ENCODE results near the gene TRIM52.
"Not testable (repeated sequence)": the region's sequence is repeated elsewhere in the genome, so short reads cannot be mapped to it uniquely, and the experiment has no call there.

DNA sequence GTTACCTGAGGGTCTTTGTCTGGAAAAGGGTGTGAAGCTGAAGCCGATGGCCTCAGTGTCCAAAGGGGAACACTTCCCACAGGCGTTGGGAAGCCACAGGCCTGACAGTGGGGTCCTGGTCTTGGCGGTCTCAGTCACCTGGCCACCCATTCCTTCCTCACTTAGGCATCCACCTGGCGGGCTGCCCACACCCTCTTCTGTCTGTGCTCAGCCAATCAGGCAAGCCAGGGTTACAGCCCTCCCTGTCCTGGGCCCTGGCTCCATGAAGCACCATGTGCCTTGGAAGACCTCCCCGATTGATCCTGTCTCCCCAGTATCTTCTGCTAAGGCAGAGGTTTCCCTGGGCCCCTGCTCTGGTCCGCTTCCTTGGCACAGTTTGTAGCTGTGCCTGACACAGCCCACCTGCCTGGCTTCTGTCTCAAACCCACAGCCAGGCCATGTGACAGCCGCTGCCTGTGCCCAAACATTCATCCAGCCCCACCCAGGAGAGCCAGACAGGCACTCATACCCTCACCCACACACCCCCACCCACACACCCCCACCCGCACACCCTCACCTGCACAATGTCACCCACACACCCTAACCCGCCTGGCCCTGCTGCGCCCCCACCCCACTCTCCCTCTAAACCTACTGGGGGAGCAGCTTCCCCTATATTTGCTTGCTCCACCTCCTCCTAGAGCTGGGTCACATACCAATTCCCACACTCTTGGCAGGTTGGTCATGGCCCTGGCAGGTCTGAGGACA lies 25.2 kb upstream of the TRIM52 start:
- not testable (repeated sequence) for TF ChIP-seq ZNF263 (CRISPR knock-in tag; IDR thresholded peaks at IDR 0.05; ENCODE audit: low read depth); NFE2L1 (CRISPR knock-in tag; IDR thresholded peaks at IDR 0.05); NFYB (CRISPR knock-in tag; conservative IDR thresholded peaks at IDR 0.05; ENCODE audit: low read depth); EMX1 (CRISPR knock-in tag; IDR thresholded peaks at IDR 0.05); TEAD4 (CRISPR knock-in tag; IDR thresholded peaks at IDR 0.05); MXD4 (CRISPR knock-in tag; IDR thresholded peaks at IDR 0.05; ENCODE audit: borderline replicate concordance); CREB1 (CRISPR knock-in tag; IDR thresholded peaks at IDR 0.05); JUN (CRISPR knock-in tag; IDR thresholded peaks at IDR 0.05)
- TF ChIP-seq, protein P1, sequence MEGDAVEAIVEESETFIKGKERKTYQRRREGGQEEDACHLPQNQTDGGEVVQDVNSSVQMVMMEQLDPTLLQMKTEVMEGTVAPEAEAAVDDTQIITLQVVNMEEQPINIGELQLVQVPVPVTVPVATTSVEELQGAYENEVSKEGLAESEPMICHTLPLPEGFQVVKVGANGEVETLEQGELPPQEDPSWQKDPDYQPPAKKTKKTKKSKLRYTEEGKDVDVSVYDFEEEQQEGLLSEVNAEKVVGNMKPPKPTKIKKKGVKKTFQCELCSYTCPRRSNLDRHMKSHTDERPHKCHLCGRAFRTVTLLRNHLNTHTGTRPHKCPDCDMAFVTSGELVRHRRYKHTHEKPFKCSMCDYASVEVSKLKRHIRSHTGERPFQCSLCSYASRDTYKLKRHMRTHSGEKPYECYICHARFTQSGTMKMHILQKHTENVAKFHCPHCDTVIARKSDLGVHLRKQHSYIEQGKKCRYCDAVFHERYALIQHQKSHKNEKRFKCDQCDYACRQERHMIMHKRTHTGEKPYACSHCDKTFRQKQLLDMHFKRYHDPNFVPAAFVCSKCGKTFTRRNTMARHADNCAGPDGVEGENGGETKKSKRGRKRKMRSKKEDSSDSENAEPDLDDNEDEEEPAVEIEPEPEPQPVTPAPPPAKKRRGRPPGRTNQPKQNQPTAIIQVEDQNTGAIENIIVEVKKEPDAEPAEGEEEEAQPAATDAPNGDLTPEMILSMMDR (IDR thresholded peaks at IDR 0.05) = not testable (repeated sequence)
- TF ChIP-seq, protein P2, sequence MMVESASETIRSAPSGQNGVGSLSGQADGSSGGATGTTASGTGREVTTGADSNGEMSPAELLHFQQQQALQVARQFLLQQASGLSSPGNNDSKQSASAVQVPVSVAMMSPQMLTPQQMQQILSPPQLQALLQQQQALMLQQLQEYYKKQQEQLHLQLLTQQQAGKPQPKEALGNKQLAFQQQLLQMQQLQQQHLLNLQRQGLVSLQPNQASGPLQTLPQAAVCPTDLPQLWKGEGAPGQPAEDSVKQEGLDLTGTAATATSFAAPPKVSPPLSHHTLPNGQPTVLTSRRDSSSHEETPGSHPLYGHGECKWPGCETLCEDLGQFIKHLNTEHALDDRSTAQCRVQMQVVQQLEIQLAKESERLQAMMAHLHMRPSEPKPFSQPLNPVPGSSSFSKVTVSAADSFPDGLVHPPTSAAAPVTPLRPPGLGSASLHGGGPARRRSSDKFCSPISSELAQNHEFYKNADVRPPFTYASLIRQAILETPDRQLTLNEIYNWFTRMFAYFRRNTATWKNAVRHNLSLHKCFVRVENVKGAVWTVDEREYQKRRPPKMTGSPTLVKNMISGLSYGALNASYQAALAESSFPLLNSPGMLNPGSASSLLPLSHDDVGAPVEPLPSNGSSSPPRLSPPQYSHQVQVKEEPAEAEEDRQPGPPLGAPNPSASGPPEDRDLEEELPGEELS (CRISPR knock-in tag; IDR thresholded peaks at IDR 0.05) = not testable (repeated sequence)
- TF ChIP-seq, protein P3, sequence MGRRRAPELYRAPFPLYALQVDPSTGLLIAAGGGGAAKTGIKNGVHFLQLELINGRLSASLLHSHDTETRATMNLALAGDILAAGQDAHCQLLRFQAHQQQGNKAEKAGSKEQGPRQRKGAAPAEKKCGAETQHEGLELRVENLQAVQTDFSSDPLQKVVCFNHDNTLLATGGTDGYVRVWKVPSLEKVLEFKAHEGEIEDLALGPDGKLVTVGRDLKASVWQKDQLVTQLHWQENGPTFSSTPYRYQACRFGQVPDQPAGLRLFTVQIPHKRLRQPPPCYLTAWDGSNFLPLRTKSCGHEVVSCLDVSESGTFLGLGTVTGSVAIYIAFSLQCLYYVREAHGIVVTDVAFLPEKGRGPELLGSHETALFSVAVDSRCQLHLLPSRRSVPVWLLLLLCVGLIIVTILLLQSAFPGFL (CRISPR knock-in tag; IDR thresholded peaks at IDR 0.05; ENCODE audit: borderline replicate concordance) = not testable (repeated sequence)
- TF ChIP-seq, protein P4, sequence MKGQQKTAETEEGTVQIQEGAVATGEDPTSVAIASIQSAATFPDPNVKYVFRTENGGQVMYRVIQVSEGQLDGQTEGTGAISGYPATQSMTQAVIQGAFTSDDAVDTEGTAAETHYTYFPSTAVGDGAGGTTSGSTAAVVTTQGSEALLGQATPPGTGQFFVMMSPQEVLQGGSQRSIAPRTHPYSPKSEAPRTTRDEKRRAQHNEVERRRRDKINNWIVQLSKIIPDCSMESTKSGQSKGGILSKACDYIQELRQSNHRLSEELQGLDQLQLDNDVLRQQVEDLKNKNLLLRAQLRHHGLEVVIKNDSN (CRISPR knock-in tag; IDR thresholded peaks at IDR 0.05) = not testable (repeated sequence)
- TF ChIP-seq, protein P5, sequence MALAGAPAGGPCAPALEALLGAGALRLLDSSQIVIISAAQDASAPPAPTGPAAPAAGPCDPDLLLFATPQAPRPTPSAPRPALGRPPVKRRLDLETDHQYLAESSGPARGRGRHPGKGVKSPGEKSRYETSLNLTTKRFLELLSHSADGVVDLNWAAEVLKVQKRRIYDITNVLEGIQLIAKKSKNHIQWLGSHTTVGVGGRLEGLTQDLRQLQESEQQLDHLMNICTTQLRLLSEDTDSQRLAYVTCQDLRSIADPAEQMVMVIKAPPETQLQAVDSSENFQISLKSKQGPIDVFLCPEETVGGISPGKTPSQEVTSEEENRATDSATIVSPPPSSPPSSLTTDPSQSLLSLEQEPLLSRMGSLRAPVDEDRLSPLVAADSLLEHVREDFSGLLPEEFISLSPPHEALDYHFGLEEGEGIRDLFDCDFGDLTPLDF (CRISPR knock-in tag; IDR thresholded peaks at IDR 0.05) = not testable (repeated sequence)
- TF ChIP-seq, protein P6, sequence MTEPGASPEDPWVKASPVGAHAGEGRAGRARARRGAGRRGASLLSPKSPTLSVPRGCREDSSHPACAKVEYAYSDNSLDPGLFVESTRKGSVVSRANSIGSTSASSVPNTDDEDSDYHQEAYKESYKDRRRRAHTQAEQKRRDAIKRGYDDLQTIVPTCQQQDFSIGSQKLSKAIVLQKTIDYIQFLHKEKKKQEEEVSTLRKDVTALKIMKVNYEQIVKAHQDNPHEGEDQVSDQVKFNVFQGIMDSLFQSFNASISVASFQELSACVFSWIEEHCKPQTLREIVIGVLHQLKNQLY (CRISPR knock-in tag; IDR thresholded peaks at IDR 0.05) = not testable (repeated sequence)
